Body of pancreas (tissue), 4 donors: Measurements from ENCODE around the gene CDH20.

Source experiments
- CTCF ChIP-seq, 7 experiments: fragments of 450-650 bp in 4 of 7; fragments of 200-600 bp in 3 of 7; sonication (generic) in 3 of 7; IDR thresholded peaks; one replicate each; pipeline ENCODE4 v1.5.1; 2016 to 2019; ENCODE audit warnings: antibody characterized with exemption in 7 of 7
- POLR2A ChIP-seq, 3 donors: fragments of 450-650 bp; IDR thresholded peaks; one replicate each; pipeline ENCODE4 v1.6.1; 2016; ENCODE audit warnings: antibody characterized with exemption in 3 of 3, mild to moderate bottlenecking in 2 of 3

GRCh38 chr18:61591253-61591652 is 258.0 kb downstream of the CDH20 start:
- TF ChIP-seq CTCF (IDR thresholded peaks at IDR 0.05) (no peak), POLR2A (IDR thresholded peaks at IDR 0.05) (no peak)
